NCI-H2171 treated with DMSO at 0.1 percent for 48 hours (cell line): Measurements from ENCODE around the gene TLCD1.
A peak's percentile ranks its signal among the peaks of the same experiment; 100 is the strongest.
"Not testable (repeated sequence)": the region's sequence is repeated elsewhere in the genome, so short reads cannot be mapped to it uniquely, and the experiment has no call there.

Experiments
- DNase-seq: peaks from one replicate; lab custom pipeline; 2025; lab: John Stamatoyannopoulos, UW

The TLCD1 gene

GRCh38 chr17:28746611-28747050 is 20.6 kb upstream of the TLCD1 start:
- DNase-seq: peak; percentile 89

- DNase-seq: no peak
Measured at GRCh38 chr17:28745786-28746411, 19.9 kb upstream of the TLCD1 start.

DNA sequence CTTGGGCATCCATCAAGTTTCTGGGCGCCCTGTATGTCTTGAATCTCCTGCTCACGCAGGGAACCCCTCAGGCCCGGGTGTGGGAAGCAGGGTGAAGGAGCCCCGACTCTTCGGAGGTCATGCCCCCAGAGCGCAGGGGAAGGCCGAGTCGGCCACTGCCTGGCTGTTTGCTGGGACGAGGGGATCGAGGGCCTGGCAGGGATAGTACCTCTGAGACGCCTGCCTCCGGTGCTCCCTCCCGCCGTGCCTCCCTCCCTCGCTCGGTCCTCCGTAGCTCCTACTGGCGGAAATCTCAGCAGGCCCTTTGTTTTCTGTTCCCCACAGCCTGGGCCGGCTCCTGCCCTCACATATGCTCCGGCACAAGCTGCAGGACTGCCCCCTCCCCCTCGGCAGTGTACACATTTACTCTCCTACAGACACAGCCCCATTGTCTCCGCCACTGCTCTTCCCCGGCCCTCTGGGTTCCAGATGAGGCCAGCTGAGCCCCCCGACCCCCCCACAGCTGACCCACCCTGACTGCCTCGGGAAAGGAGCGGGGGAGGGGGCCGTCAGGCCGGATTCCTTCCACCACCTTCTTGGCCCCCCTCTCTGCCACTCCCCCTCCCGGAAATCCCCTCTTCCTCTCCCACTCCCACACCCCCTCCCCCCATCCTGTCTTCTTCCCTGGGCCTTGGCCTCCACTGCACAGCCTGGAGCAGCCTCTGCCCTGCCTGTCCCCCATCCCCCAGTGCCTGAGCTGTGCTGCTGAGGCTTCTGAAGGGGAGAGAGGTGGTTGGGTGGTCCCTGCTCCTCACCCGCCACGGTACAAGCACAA is 19.1 kb upstream of the TLCD1 start:
- peak; percentile 34 for DNase-seq

DNA sequence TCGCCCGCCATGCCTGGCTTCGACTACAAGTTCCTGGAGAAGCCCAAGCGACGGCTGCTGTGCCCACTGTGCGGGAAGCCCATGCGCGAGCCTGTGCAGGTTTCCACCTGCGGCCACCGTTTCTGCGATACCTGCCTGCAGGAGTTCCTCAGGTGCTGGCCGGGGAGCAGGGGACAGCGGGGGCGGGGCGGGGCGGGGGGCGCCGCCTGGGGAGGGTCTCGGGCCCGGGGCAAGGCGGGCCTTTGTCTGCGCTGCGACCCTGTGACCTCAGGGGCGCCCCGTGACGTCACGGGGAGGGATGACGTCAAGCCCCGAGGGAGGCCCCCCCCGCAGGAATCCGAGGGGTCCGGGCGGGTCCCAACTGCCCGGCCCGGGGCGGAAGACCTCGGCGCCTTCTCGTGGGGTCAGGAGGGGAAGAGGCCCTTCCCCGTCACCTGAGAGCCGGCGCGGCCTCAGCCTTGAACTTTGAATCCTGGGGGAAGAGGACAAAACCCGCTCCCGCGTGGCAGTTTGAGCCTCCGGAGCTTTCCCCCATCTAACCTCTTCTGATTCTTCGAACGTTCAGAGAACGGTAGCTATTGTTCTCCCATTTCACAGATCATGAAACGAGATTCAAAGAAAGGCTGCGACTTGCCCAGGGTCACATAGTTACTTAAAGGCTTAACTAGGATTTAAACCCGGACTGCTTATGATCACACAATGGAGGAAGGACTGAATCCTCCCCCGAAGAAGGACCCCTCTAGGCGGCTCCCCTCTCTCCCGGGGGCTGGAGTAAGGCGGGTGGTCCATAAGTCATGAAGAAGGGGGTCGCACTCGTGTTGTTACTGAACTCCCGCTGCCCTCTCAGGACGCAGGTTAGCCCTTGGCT is 18.3 kb upstream of the TLCD1 start:
- peak; percentile 48 for DNase-seq

DNA sequence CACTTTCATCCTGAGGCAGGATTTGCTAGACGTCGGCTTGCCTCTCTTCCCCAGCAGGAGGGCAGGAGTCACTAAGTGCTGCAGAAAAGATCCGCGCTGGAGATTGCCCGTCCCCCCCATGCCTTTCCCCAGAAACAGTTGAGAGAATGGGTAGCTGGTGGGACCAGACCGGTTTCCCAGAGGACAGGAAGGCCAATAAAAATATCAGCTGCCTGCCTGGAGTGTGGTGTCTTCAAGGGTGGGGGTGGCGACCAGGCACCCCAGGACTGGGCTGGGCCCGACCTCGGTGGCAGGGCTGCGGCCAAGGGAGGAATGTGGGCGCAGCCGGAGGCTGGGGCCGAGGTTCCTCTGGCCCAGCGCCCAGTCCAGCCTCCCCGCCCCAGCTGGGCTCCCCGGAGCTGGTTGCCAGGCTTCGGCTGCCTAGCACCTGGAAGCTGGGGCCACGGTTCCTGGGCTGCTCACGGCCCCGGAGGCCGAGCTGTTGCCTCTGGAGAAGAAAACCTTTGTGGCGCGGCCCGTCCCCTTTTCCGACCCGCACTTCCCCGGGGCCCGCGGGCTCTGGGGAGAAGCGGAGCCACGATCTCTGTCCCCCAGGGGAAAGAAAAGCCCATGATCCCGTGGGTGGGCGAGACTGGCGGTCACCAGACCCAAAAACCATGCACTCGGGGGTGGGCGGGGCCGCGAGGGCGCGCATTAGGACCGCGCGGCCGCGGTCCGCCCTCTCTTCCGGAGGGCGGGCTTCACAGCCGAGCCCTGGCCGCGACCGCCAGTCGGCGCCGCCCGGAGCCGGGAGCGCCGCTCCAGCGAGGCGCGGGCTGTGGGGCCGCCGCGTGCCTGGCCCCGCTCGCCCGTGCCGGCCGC is 17.4 kb upstream of the TLCD1 start, which contains the start of gene TRAF4:
Gene TRAF4 (plus strand): TSS at position 769 of the 861 bp plus-strand sequence. CDS start 102 bp downstream, outside the sequence.
- DNase-seq: peak; percentile 81

GRCh38 chr17:28741358-28742349 is 15.6 kb upstream of the TLCD1 start:
- DNase-seq: no peak

DNA sequence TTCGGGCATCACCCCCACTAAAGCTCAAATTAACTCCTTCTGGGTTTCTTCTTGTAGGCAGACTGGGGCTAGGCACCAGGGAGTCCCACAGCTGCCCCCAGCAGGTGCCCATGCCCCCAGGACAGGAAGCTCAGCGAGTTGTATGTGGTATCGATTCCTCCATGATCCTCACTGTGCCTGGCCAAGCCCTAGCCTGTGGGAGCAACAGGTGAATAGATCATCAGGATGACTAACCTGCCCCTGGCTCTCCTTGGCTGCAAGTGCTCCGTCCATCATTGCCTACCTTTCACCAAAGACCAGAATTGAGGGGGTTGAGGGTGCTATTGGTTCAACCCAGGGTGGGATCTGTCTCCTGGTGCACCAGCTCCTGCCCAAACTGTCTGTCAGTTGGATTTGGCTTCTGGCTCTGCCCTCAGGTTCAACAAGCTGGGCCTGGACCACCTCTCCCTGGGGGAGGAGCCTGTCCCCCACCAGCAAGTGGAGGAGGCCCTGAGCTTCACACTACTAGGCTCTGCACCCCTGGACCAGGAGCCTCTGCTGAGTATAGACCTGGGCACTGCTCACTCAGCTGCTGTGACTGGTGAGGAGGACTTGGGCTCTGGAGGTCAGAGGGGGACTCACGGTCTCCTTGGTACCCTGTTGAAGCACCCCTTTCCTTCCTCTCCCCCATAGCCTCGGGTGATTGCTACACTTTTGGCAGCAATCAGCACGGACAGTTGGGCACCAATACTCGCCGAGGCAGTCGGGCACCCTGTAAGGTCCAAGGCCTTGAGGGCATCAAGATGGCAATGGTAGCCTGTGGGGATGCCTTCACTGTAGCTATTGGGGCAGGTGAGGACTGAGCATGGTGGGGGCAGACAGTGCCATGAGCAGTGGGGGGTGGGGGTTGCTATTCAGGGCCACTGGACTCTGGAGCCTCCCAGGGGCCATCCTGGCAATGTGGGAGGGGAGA is 14.6 kb upstream of the TLCD1 start:
- DNase-seq: no peak

- DNase-seq: no peak
Measured at GRCh38 chr17:28738680-28739384, 12.8 kb upstream of the TLCD1 start.

GRCh38 chr17:28737770-28738679 is 12.0 kb upstream of the TLCD1 start:
- no peak for DNase-seq

GRCh38 chr17:28737316-28737715 is 11.3 kb upstream of the TLCD1 start:
- DNase-seq: no peak

- DNase-seq: not testable (repeated sequence)
Measured at GRCh38 chr17:28735913-28736769, 10.1 kb upstream of the TLCD1 start.

GRCh38 chr17:28735242-28735722 is 9.2 kb upstream of the TLCD1 start:
- DNase-seq: no peak

GRCh38 chr17:28734712-28735241 is 8.7 kb upstream of the TLCD1 start:
- no peak for DNase-seq

GRCh38 chr17:28733346-28733745 is 7.3 kb upstream of the TLCD1 start:
- no peak for DNase-seq

DNA sequence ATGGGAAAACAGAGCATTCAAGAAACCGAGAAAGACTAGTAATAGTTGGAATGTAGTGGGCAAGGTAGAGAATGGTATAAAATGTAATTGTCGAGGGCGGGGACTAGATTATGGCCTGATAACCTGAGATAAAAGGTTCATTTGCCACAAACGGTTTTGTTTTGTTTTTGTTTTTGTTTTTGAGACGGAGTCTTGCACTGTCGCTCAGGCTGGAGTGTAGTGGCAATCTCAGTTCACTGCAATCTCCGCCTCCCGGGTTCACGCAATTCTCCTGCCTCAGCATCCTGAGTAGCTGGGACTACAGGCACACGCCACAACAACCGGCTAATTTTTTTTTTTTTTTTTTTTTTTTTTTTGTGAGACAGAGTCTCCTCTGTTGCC is 3.9 kb upstream of the TLCD1 start:
- DNase-seq: no peak
